Iris pigment epithelial cell (primary cell): Measurements from ENCODE around the gene LRIG1.

ENCODE experiments used
- DNase-seq: peaks from one replicate; pipeline ENCODE4 v3.0.0-alpha.2; 2011; ENCODE audit warnings: low read depth

Gene LRIG1

GRCh38 chr3:66353039-66353438 is 147.8 kb downstream of the LRIG1 start:
- DNase-seq: no peak

GRCh38 chr3:66350601-66351000 is 150.2 kb downstream of the LRIG1 start:
- DNase-seq: peak; percentile 41

GRCh38 chr3:66348704-66349103 is 152.1 kb downstream of the LRIG1 start:
- DNase-seq: no peak

- DNase-seq: no peak
These were observed 155.8 kb downstream of the LRIG1 start for GRCh38 chr3:66344848-66345578.

- no peak for DNase-seq
These were observed 156.4 kb downstream of the LRIG1 start for GRCh38 chr3:66344391-66344811.

GRCh38 chr3:66342717-66343356 is 158.0 kb downstream of the LRIG1 start:
- DNase-seq: no peak

- peak; percentile 68 for DNase-seq
These were observed 161.9 kb downstream of the LRIG1 start for GRCh38 chr3:66338927-66339326.

- DNase-seq: peak; percentile 65
These were observed 164.5 kb downstream of the LRIG1 start for GRCh38 chr3:66336333-66336766.

- DNase-seq: no peak
These were observed 165.2 kb downstream of the LRIG1 start for GRCh38 chr3:66335671-66336070.
